Stimulated activated CD8-positive, alpha-beta memory T cell treated with anti-CD3 and anti-CD28 coated beads, Interleukin-4, amount 100 ng/mL, for 1 hour (primary cell): ENCODE data around the gene CDC45.
A peak's percentile ranks its signal among the peaks of the same experiment; 100 is the strongest.
"Not testable (repeated sequence)": the region's sequence is repeated elsewhere in the genome, so short reads cannot be mapped to it uniquely, and the experiment has no call there.

Source experiments
- DNase-seq, 2 donors: peaks; one replicate each; pipeline ENCODE4 v3.0.0-alpha.2; 2020; ENCODE audit warnings: low read depth in 2 of 2, low spot score in 1 of 2

Gene CDC45, protein sequence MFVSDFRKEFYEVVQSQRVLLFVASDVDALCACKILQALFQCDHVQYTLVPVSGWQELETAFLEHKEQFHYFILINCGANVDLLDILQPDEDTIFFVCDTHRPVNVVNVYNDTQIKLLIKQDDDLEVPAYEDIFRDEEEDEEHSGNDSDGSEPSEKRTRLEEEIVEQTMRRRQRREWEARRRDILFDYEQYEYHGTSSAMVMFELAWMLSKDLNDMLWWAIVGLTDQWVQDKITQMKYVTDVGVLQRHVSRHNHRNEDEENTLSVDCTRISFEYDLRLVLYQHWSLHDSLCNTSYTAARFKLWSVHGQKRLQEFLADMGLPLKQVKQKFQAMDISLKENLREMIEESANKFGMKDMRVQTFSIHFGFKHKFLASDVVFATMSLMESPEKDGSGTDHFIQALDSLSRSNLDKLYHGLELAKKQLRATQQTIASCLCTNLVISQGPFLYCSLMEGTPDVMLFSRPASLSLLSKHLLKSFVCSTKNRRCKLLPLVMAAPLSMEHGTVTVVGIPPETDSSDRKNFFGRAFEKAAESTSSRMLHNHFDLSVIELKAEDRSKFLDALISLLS

DNA sequence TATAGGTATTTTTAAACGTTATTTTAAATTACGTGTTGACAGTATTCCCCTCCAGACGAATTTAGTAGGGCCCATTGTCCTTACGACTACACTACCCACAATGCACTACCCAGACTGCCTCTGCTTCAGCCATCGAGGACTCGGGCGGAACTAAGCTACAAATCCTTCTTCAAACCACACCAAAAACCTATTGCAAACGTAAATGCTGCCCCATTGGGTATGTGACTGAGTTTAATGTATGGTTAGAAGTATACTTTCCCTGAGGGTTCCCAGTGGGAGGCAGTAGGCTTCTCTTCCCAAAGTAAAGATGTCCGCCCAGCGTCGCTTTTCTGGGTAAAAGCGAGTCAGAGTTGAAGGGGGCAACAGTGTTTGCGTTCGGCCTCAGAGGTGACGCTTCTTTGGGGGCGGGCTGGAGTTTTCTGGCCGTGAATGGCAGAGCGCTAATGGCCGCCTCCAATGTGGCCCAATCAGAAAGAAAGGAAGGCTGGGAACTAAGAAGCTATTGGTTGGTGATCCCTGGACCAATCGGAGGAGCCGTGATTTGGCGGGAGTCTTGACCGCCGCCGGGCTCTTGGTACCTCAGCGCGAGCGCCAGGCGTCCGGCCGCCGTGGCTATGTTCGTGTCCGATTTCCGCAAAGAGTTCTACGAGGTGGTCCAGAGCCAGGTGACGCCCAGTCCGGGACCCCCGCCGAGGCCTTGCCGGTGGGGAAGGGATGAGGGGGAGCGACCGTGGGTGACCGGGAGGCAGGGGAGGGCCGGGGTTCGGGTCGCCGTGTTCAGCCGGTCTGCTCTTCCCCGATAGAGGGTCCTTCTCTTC lies at the start of gene CDC45:
Gene CDC45, plus strand, starts transcription at position 566 of the 818 bp plus-strand sequence. Its CDS starts 49 bp downstream, at position 615.
- peak; percentile 86 for DNase-seq

DNA sequence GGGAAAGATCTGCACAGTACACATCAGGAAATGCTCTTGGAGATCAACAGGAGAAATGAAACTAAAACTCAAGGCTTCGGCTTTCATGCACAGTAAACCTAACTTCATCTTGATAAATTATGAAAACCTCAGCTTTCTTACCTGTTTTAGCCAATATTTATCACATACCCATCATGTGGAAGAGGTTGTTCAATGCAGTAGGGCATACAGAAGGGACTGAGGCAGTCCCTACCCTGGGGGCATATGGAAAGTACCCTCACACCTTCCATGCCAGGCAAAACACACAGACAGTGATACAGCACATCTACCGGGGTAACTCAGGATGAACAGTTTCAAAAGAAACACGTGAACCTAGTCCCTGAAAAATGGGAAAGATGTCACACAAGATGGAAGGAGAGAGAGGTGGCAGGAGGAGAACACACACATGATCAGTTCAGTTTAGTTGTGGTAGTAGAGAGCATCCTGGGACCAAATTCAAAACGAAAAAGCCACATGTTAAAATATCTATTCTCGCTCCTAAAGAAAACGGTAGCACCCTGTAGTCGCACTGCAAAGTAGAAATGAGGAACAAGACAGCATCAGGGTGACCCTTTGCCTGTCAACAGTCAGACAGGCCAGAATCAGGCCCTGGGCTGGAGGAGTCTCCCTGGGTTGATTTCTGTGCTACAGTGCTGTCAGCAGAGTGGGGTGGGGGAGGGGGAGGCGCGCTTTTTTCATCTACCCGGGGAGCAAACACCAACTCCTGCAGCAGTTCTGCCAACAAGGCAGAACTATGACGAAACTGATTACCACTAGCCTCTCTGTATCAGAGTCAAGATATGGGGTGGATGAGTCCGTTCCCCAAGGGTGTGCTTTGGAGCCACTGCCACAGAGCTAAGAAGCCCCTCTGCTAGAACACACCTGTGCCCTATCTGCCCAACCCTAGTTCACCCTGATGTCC lies 49.5 kb upstream of the CDC45 start:
- no peak for DNase-seq

DNA sequence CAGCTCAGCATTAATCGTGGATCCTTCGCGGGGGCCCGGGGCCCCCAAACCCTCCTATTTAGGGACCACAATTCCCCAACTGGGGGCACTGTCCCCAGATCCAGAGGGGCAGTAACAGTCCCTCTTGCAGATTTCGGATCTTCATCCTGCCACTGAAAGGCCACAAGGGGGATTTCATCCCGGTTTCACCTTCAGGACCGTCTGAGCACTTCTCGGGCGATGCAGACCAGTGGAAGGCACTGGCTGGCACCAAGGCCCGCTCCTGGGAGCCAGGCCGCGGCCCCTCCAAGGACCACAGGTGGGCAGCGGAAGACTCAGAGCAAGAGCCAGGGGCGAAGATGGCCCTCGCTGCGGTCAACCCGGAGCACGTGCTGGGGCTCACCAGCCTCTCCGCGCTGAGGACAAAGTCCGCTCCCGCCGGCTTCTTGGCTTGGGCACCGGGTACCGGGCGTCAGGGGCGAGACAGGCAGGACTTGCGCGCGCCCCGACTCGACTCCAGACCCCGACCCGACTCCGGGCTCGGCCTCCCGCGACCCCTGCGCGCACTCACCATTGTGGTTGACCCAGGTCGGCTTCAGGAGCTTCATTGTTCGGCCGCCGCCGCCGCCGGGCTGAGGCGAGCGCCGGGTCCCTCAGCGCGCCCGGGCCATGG lies 48.7 kb upstream of the CDC45 start:
- DNase-seq = no peak

DNA sequence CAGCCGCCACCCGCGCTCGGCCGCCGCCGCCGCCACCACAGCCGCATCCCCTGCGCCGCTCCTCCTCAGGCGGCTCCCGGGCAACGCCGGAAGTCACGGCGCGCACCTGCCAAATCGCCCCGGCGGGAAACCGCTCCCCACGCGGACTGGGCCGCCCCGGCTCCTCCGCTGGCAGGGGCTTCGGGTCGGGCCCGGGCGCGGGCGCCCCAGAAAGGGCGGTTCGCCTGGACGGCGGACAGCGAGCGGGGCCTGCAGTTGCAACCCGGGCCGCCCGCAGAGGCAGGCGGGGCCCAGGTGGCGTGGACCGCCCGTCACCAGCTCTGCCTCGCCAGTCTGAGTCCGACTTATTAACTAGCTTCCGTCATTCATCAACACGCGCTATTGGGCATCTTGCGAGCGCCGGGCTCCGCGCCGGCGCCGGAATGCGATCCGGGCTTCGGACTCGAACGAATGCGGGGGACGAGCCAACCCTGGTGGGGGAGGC lies 48.0 kb upstream of the CDC45 start, which contains the start of gene HIRA:
Gene HIRA, minus strand, starts transcription at position 85 of the 484 bp plus-strand sequence. CDS start 257 bp downstream, outside the sequence.
- DNase-seq = peak; percentile 69

DNA sequence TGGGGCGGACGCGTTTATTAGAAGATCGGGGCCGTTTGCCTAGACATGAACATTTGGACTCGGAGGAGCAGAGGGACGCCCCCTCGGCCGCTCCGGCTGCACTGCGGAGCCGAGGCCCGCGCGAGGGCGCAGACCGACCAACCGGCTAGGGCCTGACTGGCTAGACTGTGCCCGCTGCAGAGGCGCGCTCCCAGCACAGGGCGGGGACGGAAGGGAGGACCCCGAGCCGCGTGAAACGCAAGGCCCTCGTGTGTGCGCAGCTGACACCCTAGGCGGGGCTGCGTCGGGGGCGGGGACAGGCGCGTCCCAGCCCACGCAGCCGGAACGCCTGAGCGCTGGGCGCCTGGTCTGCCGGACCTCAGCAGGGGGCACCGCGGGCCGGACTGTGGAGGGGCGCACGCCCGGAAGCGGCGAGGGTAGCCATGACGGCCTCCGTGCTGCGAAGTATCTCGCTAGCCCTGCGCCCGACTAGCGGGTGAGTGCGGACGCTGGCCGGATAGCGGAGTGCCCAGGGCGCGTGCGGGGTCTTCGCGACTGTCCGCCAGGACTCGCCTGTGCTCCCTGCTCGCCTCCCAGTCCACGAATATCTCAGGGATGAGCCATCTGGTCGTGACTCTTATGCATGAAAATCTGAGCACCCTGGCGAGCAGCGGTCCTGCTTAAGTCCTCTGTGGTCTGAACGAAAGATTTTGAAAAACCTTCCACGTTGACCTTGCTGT lies 47.4 kb upstream of the CDC45 start, which contains the start of gene MRPL40:
Gene MRPL40, plus strand, starts transcription at position 413 of the 719 bp plus-strand sequence. Its CDS starts 10 bp downstream, at position 423.
- DNase-seq = peak; percentile 66 to 75

DNA sequence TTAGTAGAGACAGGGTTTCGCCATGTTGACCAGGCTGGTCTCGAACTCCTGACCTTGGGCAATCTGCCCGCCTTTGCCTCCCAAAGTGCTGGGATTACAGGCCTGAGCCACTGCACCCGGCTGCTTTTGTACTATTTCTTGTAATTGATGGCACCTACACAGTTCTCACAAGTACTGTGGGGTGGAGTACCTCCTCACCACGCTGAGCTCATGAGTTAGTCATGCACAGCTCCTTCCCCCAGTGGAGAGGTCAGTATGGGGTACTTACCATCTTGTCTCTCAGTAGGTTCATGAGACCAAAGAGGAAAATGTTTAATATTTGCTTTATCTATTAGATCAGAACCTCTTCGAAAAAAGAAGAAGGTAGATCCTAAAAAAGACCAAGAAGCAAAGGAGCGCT lies 45.3 kb upstream of the CDC45 start:
- no peak for DNase-seq

DNA sequence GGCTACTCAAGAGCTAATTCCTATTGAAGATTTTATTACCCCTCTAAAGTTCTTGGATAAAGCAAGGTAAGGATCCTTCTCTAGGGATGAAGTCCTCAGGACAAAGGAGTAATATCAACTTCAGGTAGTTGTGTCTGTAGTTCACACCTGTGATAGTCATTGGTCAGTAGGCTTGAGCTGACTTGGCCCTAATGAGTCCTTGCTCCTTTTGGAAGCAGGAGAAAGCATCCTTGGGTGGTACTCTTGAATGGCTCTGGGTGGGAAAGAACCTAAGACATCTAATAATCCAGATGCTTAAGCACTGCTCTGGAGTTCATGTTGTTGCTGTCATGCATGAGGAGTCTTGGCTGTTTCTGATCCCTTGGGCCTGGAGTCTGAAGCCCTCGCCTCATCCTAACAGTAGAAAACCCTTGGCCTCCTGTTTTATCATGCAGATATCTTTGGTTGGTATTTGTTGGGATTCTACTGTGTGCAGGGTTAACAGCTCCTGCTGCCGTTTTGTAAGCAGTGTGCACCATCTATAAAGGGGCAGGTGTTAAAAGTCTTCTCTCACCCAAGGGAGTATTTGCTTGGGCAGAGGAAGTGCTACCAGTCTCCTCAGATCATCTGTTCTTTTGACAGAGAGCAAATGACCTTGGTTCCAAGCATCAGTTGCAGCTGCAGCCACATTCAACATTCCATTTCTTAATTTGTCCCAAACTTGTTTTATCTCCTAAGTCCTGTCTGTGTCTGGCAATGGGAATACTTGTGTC lies 44.7 kb upstream of the CDC45 start:
- DNase-seq = no peak

DNA sequence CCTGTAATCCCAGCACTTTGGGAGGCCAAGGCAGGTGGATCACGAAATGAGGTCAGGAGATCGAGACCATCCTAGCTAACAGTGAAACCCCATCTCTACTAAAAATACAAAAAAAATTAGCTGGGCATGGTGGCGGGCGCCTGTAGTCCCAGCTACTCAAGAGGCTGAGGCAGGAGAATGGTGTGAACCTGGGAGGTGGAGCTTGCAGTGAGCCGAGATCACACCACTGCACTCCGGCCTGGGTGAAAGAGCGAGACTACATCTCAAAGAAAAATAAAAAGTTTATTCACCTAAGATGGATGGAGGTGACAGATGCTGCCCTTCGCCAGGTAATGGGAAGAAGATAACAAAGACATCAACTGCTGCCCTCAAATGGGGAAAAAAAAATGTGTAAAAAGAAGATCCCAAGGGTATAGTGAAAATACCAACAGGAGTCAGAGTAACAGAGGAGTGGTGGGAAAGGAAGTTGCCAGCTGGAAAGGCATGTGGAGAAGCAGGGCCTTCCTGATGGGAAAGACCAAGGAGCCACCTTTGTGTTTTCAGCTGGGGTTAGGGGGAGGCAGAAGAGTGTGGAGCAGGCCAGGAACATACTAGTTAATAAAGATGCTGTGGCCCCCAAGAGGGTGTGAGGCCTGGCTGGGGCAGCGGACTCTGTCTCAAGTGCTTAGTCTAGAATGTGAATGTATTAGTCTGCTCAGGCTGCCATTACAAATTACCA lies 43.1 kb upstream of the CDC45 start:
- DNase-seq = not testable (repeated sequence)

DNA sequence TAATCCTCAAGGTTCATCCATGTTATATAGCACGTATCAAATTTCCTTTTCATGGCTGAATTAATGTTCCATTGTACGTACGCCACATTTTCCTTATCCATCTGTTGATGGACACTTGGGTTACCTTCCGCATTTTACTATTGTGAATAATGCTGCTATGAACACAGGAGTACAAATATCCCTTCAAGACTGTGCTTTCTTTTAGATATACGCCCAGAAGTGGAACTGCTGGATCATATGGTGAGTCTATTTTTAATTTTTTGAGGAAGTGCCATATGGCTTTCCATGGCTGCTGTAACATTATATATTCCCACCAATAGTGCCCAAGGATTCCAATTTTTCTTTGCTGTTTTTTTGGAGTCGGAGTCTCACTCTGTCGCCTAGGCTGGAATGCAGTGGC lies 41.4 kb upstream of the CDC45 start:
- DNase-seq = no peak

DNA sequence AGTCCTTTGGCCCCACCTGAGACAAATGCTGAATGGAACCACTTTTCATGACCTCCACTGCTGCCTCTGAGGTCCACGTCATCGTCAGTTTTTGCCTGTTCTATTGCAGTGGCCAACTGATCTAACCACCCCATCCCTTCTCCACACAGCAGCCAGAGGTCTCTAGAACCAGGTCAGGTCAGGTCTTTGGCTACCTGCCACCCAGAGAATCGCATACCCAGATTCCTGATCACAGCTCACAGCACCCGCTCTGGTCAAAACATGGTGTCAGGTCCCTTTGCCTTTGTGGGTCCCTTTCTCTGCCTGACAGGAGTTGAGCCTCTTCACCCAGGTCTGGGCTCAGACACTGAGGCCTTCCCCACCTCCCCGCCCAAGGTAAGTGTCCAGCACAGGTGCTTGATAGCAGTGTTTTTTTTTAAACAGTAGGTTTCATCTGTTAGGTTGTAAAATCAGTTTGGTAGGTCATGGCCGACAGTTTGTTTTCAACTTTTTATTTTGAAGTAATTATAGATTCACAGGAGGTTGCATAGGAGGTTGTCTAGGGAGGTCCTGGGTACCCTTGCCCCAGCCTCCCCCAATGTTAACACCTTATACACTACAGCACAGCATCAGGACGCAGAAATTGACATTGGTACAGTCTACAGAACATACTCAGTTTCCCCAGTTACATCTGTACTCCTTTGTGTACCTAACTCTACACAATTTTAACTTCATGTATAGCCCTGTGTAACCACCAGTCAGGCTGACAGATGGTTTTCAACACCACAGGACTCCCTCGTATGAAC lies 39.1 kb upstream of the CDC45 start:
- DNase-seq = no peak

DNA sequence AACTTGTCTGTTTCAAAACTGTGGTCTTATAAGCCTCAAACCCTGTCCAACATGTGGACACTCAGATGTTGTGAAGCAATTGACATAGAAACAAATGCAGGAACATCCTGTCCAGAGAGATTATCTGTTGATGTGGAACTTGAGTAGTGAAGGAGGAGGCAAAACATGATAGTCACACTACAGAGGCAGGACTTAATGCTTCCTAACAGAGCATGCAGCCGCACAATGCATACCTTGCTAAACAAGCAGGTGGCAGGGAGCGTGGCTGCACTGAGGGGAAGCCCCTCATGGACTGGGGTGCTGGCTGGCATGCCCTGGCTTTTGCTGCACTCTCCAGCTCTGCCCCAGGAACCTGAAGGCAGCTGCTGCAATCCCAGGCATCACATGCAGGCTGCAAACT lies 37.6 kb upstream of the CDC45 start:
- DNase-seq = no peak

DNA sequence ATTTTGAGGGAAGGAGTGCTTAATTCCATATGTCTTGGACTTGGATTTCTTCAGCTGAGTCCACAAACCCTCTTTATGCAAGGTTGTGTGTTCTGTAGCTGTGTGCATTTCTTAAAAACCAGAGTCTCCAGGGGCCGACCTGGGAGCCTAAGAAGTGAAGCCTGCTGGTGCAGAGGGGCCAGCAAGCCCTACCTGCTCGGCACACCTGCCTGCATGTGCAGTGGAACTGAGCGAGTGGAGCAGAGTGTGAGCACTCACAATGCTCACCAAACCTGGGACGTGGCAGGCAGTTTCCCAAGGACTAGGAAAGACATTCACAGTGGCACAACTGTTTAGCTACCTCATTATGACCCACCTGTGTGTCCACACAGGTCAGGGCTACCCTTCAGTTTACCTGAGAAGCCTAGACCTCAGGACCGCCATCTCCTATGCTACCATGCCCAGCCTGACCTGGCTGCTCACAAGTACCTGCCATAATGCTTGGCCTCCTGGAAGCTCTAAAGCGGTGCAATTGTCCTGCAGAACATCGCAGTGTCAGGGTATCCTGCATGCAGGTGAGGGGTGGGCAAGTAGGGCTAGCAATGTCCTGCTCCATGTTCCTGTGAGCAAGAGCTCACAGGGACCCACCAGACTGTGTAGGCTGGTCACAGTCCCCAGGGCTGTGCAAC lies 36.0 kb upstream of the CDC45 start:
- no peak for DNase-seq

DNA sequence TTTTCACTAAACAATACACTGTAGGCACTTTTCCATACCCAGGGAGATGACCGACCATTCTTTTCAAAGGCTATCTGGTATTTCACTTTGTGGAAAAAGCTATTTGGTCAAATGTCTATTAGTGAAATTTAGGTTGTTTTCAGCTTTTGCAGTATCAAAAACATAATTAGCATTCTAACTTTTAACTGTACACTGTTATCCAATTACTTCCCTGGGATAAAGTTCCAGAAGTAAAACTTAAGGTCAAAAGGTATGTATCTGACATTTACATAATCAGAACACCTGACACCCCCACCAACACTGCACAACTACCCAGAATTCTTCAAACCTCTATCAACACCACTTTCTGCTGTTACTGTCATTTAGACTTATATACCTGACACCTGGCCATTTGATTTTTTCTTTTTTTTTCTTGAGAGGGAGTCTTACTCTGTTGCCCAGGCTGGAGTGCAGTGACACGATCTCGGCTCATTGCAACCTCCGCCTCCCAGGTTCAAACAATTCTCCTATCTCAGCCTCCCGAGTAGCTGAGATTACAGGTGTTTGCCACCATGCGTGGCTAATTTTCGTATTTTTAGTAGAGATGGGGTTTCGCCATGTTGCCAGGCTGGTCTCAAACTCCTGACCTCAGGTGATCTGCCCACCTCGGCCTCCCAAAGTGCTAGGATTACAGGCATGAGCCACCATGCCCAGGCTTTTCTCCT lies 34.3 kb upstream of the CDC45 start:
- not testable (repeated sequence) for DNase-seq

DNA sequence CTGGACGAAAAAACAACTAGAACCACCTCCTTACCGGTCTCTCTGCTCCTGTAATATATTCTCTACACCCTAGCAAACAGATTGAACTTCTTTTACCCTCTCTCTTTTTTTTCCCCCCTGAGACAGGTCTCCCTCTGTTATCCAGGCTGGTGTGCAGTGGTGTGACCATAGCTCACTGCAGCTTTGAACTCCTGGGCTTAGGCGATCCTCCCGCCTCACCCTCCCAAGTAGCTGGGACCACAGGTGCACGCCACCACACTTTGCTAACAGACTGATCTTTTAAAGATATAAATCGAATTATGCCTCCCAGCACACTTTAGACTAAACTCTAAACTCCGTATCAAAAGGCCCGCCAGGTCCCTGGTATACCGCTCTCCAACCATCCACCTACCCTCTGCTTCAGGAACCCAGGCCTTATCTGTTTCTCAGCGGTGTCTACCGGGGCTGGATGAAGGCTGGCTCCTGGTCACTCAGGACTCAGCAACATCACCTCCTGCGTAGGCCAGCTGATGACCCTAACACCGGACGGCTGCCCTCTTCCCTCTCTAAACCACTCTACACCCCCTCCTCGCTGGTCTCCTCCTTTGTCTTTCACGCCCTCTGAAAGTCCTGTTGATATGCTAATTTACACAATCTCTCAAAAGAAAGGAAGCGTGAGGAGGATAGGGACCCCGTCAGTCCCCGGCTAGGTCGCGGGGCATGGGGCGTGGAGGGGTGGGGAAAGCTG lies 33.0 kb upstream of the CDC45 start:
- DNase-seq = no peak
